Astrocyte of the spinal cord (primary cell): Measurements from ENCODE around the gene TUSC2.

ENCODE experiments used
- DNase-seq: peaks from one replicate; pipeline ENCODE4 v3.0.0; 2011; ENCODE audit warnings: low read depth, low spot score
- H3K4me3 ChIP-seq: 2 replicates; pipeline ENCODE4 v1.5.1; 2011; ENCODE audit warnings: low read depth, mild to moderate bottlenecking, low read length, moderate library complexity
- in situ Hi-C: cut with HindIII; loops from 2 replicates; pipeline ENCODE4 v1.10.0; 2017; ENCODE audit warnings: low sequenced_read_pairs
- TF ChIP-seq, protein P1 (sequence below): IDR thresholded peaks from 2 replicates; pipeline ENCODE4 v1.5.1; 2012; ENCODE audit warnings: low read depth, mild to moderate bottlenecking, low read length, inconsistent platforms

Gene TUSC2

DNA sequence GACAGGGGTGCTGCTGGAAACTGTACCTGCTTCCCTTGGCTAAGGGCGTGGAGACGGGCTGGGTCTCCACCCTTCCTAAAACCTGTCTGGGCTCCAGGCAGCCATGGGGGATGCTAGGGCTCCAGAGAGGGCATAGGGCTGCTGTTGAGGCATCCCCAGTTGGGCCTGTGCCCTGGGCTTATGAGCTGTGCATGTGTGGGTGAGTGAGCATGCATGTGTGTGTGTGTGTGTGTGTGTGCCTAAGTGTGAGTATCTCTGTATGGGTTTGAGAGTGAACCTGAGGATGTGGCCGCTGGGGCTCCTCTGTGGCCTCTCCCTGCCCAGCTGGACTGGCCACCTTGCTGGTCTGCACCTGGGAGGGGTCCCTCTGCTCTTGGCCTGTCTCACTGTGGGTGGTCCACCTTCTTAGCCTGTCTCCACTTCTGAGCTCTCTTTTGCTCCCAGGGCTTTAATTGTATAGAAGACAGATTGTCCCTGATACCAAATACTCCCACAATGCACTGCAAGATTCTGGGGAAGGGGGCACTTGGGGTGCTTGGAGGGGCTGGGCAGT, 43.2 kb upstream of the TUSC2 start:
- TF ChIP-seq, protein P1, sequence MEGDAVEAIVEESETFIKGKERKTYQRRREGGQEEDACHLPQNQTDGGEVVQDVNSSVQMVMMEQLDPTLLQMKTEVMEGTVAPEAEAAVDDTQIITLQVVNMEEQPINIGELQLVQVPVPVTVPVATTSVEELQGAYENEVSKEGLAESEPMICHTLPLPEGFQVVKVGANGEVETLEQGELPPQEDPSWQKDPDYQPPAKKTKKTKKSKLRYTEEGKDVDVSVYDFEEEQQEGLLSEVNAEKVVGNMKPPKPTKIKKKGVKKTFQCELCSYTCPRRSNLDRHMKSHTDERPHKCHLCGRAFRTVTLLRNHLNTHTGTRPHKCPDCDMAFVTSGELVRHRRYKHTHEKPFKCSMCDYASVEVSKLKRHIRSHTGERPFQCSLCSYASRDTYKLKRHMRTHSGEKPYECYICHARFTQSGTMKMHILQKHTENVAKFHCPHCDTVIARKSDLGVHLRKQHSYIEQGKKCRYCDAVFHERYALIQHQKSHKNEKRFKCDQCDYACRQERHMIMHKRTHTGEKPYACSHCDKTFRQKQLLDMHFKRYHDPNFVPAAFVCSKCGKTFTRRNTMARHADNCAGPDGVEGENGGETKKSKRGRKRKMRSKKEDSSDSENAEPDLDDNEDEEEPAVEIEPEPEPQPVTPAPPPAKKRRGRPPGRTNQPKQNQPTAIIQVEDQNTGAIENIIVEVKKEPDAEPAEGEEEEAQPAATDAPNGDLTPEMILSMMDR = no peak
- H3K4me3 ChIP-seq = no peak overlapping the region
- DNase-seq = no peak
- in situ Hi-C loops = no loop called here

DNA sequence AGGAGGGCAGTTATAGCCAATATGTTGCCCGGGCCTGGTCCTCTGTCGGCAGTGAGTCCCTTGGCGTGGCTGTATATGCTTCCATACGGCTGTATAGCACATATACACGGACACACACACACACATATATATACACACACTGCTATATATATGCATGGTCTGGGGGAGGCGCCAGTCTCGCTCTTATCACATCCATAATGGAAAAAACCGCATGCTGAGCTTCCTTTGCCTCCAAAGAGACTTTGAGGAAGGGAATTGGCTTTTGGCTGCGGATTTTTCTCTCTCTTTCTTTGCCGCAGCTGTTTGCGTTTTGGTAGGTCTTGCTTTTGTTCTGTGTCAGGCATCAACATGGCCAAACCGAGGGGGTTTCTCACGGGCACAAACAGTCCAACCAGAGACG, 42.6 kb upstream of the TUSC2 start:
- TF ChIP-seq, protein P1 = peak; percentile 12
- in situ Hi-C loops = no loop called here
- no peak for DNase-seq
- H3K4me3 ChIP-seq = no peak overlapping the region

DNA sequence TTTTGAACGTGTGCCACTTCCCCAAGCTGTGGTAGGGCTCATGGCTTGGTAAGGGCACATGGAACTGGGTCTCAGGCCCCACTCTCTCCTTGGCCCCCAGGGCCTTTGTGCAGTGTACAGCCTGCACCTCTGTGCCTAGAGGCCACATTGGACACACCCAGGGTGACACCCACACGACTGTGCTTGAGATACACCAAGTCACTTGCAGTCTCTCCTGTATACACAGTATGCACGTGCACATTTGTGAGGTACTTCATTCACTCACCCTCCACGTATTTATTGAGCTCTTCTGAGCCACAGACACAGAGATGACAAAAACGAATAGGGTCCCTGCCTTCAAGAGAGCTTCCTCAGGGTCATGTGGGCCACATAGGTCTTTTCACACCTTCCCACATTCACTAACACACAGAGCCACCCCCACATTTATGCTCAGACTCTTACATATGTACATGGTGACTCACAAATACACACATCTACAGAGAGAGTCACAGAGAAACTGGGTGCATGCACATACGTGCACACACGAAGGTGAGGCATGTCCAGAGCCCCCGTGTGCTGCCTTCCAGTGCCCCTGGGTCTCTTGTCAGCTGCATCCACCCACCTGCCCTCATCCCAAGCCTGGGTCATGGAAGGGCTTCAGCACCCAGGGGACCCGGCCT, 41.1 kb upstream of the TUSC2 start:
- TF ChIP-seq, protein P1 = no peak
- DNase-seq = no peak
- H3K4me3 ChIP-seq = no peak overlapping the region
- in situ Hi-C loops = no loop called here

DNA sequence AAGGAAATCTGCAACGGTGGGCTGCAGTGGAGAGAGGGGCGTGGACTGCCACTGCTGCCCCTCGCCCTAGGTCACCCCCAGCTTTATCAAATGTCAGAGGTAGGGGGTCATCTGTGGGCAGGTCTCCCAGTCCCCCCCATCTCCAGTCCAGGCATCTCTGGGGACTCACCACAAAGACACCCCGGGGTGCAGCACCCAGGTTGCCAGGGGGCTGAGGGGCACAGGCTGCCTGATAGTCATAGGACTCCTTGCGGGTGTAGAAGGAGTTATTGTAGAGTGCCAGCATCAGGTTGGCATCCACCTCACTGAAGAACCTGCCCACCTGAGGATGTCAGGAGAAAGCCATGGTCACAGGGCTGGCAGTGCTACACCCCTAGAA, 37.8 kb upstream of the TUSC2 start:
- in situ Hi-C loops = no loop called here
- TF ChIP-seq, protein P1 = no peak
- H3K4me3 ChIP-seq = no peak overlapping the region
- no peak for DNase-seq

DNA sequence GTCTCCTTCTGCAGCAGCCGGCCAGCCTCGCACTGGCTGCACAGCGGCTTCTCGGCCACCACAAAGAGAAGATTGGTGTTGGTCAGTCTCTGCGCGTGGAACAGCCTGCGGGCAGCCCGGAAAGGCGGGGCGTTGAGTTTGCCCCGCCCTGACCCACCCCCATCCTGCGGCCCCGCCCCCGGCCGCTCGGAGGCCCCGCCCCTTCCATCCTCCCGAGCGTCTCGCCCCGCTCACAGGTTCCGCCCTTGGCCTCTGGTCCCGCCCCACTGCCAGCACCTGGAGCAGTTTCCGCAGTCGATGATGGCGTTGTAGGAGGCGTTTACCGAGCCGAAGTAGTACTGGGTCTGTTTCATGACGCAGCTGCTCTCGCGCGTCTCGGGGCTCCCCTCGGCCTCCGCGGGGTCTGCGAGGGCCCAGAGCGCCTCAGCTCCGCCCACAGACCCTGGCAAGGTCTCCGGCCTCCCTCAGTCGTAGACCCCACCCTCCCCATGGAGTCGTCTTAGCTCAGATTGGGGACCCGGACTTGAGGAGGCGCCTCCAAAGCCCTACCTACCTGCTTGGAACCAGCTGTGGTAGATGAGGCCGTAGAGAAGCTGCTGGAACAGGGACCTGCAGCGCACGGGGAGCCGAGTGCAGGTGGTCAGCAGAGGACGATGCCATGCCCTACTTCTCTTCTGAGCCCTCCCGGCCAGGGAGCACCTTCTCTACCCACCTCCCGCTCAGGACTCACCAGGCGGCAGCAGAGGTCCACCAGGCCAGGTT, 37.2 kb upstream of the TUSC2 start:
- peak overlapping the region; percentile 31 for H3K4me3 ChIP-seq
- TF ChIP-seq, protein P1 = no peak
- in situ Hi-C loops = no loop called here
- DNase-seq = peak; percentile 60

DNA sequence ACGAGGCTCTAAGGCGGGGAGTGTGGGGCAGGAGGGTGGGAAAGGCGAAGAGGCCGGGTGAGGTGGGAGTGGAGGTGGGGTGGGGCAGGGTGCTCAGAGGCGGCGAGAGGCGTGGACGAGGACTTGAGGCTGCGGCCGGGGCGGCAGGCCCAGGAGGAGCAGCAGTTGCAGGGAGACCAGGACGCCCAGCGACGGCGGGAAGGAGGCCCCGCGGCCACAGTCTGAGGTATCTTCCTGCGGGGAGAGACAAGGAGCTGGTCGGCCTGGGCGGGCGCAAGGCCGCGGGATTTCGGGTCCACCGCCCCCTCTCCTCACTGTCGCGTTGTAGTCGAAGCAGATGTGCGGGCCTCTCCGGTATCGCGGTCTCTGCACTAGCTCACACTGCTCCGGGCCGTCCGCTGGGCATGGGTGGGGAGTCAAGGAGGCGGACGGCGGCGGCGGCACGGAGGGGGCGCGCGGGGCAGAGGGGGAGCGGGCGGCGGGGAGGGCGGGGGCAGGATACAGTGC, 36.6 kb upstream of the TUSC2 start:
- no peak for DNase-seq
- TF ChIP-seq, protein P1 = no peak
- in situ Hi-C loops = no loop called here
- peak overlapping the region; percentile 31 for H3K4me3 ChIP-seq
